ENCODE results near the gene WASL.

The WASL gene

GRCh38 chr7:123633553-123633952 is 115.2 kb downstream of the WASL start:
- DNase-seq (ENCODE audit: low read depth in 3 of 3, low spot score in 1 of 3): no peak

GRCh38 chr7:123632808-123633207 is 116.0 kb downstream of the WASL start:
- no peak for DNase-seq (ENCODE audit: low read depth in 3 of 3, low spot score in 1 of 3)

Measured in stimulated activated CD4-positive, alpha-beta T cell treated with anti-CD3 and anti-CD28 coated beads, TNF-alpha, amount 100 ng/mL, for 1 hour (primary cell).